Glomerular endothelial cell (primary cell): ENCODE measurements around the gene UNC5B. TPM values are rescaled to one million over a fixed set of nuclear protein-coding genes. Genes with fewer than 3 reads are reported as not detected.

ENCODE experiments used
- DNase-seq: peaks from one replicate; pipeline ENCODE4 v3.0.0-alpha.2; 2011; ENCODE audit warnings: low read depth, low spot score; ENCODE audit errors: extremely low read depth
- total RNA-seq: library from RNA; depleted of rRNA; stranded (reverse); fragments of >200 nt; gene quantifications from 2 replicates; pipeline ENCODE4 v1.2.3, GENCODE V29; 2015

The UNC5B gene
- total RNA-seq, 1 donor from 2014 or later: 69.5 TPM

- DNase-seq: no peak
Measured at GRCh38 chr10:71237843-71238623, 25.7 kb downstream of the UNC5B start.

- no peak for DNase-seq
Measured at GRCh38 chr10:71238626-71239025, 26.3 kb downstream of the UNC5B start.

GRCh38 chr10:71239131-71239915 is 27.0 kb downstream of the UNC5B start:
- DNase-seq: no peak

GRCh38 chr10:71239946-71240795 is 27.8 kb downstream of the UNC5B start:
- DNase-seq: no peak

- DNase-seq: no peak
Measured at GRCh38 chr10:71241114-71241829, 28.9 kb downstream of the UNC5B start.

GRCh38 chr10:71241830-71242621 is 29.7 kb downstream of the UNC5B start:
- DNase-seq: no peak

- DNase-seq: no peak
Measured at GRCh38 chr10:71242622-71243009, 30.2 kb downstream of the UNC5B start.

- DNase-seq: no peak
Measured at GRCh38 chr10:71243756-71244395, 31.5 kb downstream of the UNC5B start.

GRCh38 chr10:71244431-71245419 is 32.4 kb downstream of the UNC5B start:
- no peak for DNase-seq

GRCh38 chr10:71245420-71246325 is 33.3 kb downstream of the UNC5B start:
- DNase-seq: no peak

GRCh38 chr10:71246591-71247413 is 34.4 kb downstream of the UNC5B start:
- DNase-seq: no peak

GRCh38 chr10:71247414-71247705 is 35.0 kb downstream of the UNC5B start:
- DNase-seq: no peak

- no peak for DNase-seq
Measured at GRCh38 chr10:71247804-71248203, 35.4 kb downstream of the UNC5B start.

GRCh38 chr10:71248210-71248609 is 35.8 kb downstream of the UNC5B start:
- no peak for DNase-seq

- no peak for DNase-seq
Measured at GRCh38 chr10:71249996-71250395, 37.6 kb downstream of the UNC5B start.

- DNase-seq: no peak
Measured at GRCh38 chr10:71250405-71250804, 38.0 kb downstream of the UNC5B start.
